GM12873 (cell line): Measurements from ENCODE around the gene METAP2.

Source experiments
- CTCF ChIP-seq: IDR thresholded peaks from 2 replicates; pipeline ENCODE4 v1.5.1; 2012; ENCODE audit warnings: low read depth, mild to moderate bottlenecking, moderate library complexity, low read length, control low read depth; ENCODE audit not compliant: insufficient read depth; ENCODE audit errors: missing control alignments

Gene METAP2

GRCh38 chr12:95460896-95461295 lies 13.1 kb upstream of the METAP2 start:
- no peak for TF ChIP-seq CTCF

DNA sequence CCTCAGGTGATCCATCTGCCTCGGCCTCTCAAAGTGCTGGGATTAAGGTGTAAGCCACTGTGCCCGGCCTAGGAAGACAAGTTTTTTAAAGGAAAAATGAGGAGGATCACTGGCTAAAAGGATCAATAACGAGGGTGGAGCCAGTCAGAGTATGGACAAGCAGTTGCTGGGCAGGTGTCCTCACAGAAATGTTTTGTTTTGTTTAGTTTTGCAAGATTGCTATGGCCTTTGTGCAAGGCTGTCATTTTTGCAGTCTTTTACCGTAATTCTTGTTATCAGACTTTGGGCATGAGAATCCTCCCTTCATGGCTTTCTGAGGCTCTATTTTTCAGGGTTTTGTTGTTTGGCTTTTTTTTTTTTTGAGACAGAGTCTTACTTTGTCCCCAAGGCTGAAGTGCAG lies 11.9 kb upstream of the METAP2 start:
- no peak for TF ChIP-seq CTCF

DNA sequence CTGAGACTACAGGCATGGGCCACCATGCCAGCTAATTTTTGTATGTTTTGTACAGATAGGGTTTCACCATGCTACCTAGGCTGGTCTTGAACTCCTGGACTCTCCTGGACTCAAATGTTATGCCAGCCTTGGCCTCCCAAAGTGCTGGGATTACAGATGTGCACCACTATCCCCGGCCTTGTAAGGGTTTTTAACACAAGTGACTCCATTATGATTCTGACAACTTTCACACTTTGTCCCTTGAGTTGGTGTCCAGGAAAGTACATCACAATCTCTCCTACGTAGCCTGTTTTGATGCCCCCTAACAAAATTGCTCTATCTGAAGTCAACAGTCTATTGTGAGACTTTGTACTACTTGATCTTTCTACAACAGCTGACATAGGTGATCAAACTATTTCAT lies 11.4 kb upstream of the METAP2 start:
- no peak for TF ChIP-seq CTCF

- TF ChIP-seq CTCF: no peak
Observed at GRCh38 chr12:95463050-95463449, 10.9 kb upstream of the METAP2 start.

GRCh38 chr12:95465275-95465674 lies 8.7 kb upstream of the METAP2 start:
- TF ChIP-seq CTCF: no peak

- TF ChIP-seq CTCF: no peak
Observed at GRCh38 chr12:95470300-95470699, 3.7 kb upstream of the METAP2 start.

DNA sequence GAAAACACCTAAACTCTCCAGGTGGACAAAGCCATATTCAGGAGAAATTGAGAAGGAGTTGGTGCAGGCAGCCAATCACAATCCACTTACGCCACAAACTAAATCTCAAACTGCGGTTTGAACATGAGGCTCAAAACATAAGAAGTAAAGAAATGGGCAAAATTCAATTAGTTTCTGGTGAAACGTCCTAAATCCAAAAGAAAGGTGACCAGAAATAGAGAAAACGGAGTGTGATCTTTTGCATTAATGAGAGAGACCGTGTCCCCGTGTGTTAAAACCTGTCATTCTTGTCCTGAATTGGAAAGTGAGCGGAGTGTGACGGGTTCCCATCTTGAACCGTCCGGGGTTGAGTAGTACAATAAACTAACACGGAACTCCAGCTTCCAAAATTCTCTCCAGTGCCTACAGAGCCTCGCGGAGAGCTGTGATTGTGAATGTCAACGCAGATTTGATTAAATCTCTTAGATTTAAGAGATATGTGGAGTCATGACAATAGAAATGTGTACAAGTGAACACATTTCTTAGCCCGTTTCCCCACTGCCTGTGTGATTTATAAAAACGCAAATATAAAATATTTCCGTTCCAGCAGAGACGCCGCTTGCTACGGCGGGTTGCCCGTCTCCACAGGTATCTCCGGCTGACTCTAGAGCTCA lies 595 bp upstream of the METAP2 start:
- no peak for TF ChIP-seq CTCF
